NCI-H446 (cell line): ENCODE results near the gene CFAP69.
A peak's percentile ranks its signal among the peaks of the same experiment; 100 is the strongest.
"Not testable (repeated sequence)": the region's sequence is repeated elsewhere in the genome, so short reads cannot be mapped to it uniquely, and the experiment has no call there.

Experiments used
- DNase-seq, 2 experiments: peaks; one replicate each; lab custom pipeline; 2025; lab: John Stamatoyannopoulos, UW

Gene CFAP69

GRCh38 chr7:90270431-90271178 lies 25.6 kb downstream of the CFAP69 start:
- no peak for DNase-seq

- DNase-seq, result no peak
Measured at GRCh38 chr7:90271753-90272152, 26.8 kb downstream of the CFAP69 start.

GRCh38 chr7:90272242-90272641 lies 27.3 kb downstream of the CFAP69 start:
- no peak for DNase-seq

- no peak for DNase-seq
Measured at GRCh38 chr7:90274161-90274560, 29.2 kb downstream of the CFAP69 start.

DNA sequence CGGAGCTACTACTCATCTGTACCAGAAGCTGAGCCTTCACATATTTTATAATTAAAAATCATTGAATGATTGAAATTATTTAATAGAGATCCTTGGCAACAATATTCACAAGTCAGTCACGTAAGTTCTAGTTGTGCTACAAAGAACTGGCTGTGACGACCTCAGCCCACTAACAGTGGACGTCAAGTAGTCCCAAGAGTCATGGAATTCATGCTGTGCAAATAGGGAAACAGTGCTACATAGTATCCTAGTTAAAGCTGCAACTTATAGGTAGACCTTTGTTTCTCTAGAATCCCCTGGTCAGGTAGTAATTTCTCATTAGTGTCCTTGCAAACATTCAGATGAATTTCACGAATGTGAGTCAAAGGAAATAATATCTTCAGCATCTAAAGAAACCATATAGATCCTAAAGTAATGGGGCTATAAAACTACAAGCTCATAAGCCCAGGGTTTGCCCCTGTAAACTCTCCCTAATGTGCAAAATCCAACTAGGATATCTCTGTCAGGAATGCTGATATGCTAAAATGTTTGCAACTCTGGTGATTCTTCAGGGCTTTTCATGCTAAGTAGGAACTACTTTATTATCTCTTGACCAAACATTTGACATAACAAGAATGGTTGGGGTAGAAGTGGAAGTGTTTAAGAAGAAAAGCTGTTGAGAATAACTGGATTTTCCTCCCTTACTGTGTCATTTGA lies 31.2 kb downstream of the CFAP69 start:
- DNase-seq, result no peak

DNA sequence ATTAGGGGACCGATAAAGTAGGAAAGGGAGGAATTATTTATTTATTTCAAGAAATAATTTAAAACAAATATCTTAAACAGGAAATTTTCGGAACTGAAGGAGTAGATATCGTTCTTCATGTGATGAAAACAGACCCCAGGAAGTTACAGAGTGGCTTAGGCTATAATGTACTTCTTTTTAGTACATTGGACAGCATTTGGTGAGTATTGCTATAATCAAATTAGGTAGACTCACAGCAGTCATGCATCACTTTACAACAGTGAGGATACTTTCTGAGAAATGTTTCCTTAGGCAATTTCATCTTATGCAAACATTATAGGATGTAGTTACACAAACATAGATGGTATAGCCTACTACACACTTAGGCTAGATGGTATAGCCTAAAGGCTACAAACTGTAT lies 43.2 kb downstream of the CFAP69 start:
- DNase-seq, result no peak

GRCh38 chr7:90290244-90291113 lies 45.5 kb downstream of the CFAP69 start:
- DNase-seq, result no peak

DNA sequence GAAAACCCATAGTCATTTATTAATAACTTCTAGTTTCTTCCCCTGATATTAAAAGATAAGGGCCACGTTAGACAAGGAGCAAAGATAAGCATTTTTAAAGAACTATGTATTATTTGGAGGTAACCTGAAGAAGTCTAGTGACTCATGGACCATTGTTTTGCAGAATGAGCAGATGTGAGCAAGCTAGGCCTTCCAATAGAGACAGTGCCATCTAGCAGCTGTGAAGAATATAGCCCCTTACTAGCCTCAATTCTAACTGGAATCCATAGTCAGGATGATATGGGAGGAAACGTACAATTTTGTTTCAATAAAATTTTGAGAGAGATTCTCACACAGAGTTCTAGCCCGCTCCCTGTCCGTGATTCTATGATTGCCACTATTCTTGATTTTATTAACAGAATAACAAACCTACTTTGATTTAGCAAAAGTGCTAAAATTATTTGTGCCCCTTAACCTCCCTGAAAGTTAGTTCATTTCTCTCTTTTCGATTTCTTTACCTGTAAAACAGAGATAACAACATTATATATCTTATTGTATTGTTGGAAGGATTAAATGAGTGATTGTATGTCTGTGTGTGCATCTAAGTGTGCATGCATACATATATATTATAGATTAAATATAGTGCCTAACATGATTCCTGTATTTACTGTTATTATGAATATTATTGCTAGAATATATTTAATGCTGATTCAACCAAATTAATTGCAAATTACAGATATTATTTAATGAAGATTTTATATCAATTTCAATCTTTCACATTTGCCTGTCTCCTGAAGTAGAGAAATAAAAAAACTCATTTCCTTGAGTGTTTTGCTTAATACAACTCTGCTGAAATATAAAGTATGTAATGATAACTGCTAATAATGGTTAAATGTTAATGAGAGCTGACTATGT lies 53.4 kb downstream of the CFAP69 start:
- peak in 1 of 2 experiments; percentile 6 for DNase-seq

DNA sequence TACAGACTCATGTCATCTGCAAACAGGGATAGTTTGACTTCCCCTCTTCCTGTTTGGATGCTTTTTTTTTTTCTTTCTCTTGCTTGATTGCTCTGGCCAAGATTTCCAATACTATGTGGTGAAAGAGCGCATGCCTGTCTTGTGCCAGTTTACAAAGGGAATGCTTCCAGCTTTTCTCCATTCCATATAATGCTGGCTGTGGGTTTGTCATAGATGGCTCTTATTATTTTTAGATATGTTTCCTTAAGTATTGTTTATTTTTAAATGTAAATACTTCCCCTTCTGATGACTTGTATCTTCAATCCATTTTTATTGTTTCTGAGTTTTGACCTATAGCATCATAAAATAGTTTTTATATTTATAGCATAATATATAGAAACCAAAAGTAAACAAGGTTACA lies 58.3 kb downstream of the CFAP69 start:
- no peak for DNase-seq

DNA sequence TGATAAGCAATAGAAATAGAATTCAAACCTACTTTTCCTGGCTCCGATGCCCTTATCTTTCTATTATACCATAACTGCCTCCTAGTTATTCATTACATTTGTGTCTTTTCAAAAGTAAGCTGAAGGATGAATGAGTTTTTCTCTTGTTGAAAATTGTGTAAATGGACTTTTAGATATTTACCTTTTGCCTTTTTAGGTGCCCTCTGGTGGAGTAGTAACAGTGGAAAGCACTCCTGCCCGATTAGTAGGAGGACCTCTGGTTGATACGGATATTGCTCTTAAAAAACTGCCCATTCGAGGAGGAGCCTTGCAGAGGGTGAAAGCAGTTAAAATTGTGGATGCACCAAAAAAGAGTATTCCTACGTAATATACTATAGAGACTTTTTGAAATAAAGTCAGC lies 64.9 kb downstream of the CFAP69 start:
- no peak for DNase-seq

GRCh38 chr7:90311175-90311574 lies 66.2 kb downstream of the CFAP69 start:
- no peak for DNase-seq

GRCh38 chr7:90312745-90313144 lies 67.8 kb downstream of the CFAP69 start:
- DNase-seq, result no peak

DNA sequence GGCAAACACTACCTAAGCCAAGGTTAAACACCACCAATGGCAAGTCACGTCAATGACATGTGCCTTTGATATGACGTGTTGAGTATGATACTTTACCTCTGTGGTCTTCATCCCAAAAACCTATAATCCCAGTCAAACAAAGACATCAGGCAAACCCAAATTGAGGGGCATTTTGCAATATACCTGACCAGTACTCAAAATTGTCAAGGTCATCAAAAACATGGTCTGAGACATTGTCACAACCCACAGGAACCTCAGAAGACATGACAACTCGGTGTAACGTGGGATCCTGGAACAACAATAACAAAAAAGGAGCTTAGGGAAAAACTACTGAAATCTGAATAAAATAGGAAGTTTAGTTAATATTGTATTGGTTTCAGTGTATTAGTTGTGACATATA lies 68.9 kb downstream of the CFAP69 start:
- DNase-seq, result no peak

DNA sequence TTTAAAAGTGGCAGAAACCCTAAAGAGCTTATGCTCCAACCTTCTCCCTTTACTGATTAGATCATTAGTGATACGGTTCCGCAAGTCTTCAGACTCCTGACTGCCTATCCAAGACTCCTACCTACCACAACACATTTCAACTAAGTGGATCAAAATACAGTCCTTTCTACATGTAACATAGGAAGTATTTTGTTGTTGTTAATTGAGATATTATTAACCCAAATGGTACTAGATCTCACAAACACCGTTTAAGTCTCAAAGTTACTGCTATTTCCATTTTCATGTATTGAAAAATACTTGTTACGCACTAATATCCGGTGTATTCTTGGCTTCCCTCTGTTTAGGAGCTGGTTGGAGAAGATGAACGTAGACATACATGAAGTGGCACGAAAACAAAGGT lies 75.0 kb downstream of the CFAP69 start:
- no peak for DNase-seq

GRCh38 chr7:90320418-90320800 lies 75.4 kb downstream of the CFAP69 start:
- no peak for DNase-seq

DNA sequence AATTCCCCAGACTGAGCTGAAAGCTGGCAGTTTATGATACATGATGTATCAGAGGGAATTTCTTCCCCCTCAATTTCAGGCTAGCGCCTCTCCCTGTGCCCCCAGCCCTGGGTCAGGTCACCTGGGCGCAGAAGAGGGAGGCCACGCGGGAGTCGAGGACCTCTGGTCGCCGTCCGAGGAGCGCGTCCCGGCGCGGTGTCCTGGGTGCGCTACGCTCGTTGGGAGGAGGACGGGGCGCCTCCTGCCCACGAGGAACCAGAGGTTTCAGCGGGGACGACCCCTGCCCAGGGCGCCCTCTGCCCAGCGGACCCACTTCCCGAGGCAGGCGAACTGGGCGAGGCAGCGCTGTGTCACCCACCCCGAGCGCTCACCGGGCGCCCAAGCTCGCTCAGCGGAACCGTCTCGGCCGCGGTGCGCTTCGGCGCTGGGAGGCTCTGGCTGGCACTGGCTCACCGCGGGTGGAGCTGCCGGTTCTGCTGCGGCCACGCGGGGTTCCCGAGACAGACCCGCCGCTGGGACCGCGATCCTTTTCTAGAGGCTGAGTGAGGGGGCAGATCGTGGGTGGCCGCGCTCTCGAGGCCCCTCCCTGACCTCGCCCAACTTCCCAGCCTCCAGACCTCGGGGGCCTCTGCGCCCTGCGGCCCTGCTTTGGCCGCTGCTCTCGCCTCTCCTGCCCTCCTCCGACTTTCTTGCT lies 76.0 kb downstream of the CFAP69 start, which contains the start of gene FAM237B:
FAM237B (minus strand) TSS at position 504 of the 694 bp plus-strand sequence. CDS start 1,556 bp downstream, outside the sequence.
- DNase-seq, result no peak

GRCh38 chr7:90322837-90323236 lies 77.9 kb downstream of the CFAP69 start:
- no peak for DNase-seq

DNA sequence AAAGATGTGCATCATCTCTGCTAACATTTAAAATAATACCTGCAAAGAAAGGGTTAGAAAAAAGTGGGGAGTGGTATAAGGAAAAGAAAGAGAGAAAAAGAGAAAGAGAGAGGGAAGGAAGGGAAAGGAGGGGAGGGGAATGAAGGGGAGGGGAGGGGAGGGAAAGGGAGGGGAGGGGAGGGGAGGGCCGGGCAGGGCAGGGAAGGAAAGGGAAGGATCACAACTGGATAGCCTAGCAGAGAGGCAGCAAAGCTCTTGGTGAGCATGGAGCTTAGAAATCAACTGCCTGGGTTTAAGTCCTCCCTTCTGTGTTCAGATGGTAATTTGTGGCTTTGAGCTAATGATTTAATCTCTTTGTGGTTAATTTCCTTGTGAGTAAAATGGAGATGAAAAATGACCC lies 81.5 kb downstream of the CFAP69 start:
- DNase-seq, result no peak

GRCh38 chr7:90334193-90334843 lies 89.3 kb downstream of the CFAP69 start:
- DNase-seq, result no peak

GRCh38 chr7:90334926-90335325 lies 90.0 kb downstream of the CFAP69 start:
- DNase-seq, result not testable (repeated sequence)
